ENCODE data around the gene CNIH3.

DNA sequence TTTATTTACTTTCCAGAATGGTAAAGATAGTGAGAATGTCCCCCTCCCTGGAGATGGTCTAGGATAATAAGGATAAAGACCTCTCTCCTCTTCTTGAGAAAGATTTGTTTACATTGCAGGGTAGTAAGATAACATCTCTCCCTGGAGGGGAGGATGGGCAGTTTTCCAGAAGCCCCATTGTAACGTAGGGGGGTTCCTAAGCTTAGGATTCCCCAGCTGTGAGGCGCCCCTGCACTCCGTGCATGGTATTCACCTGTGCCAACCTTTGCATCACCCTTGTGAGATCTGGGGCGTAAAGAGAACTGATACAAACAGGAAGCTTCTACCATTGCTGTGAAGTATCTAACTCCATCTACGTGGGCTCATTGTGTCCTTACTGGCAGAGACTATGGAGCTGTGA, 164.6 kb downstream of the CNIH3 start:
- TF ChIP-seq, protein P1, sequence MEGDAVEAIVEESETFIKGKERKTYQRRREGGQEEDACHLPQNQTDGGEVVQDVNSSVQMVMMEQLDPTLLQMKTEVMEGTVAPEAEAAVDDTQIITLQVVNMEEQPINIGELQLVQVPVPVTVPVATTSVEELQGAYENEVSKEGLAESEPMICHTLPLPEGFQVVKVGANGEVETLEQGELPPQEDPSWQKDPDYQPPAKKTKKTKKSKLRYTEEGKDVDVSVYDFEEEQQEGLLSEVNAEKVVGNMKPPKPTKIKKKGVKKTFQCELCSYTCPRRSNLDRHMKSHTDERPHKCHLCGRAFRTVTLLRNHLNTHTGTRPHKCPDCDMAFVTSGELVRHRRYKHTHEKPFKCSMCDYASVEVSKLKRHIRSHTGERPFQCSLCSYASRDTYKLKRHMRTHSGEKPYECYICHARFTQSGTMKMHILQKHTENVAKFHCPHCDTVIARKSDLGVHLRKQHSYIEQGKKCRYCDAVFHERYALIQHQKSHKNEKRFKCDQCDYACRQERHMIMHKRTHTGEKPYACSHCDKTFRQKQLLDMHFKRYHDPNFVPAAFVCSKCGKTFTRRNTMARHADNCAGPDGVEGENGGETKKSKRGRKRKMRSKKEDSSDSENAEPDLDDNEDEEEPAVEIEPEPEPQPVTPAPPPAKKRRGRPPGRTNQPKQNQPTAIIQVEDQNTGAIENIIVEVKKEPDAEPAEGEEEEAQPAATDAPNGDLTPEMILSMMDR (IDR thresholded peaks at IDR 0.05), result no peak
- TF ChIP-seq POLR2A (IDR thresholded peaks at IDR 0.05), result no peak
